ENCODE data around the gene MYCN.
"Not testable (repeated sequence)": the region's sequence is repeated elsewhere in the genome, so short reads cannot be mapped to it uniquely, and the experiment has no call there.

MYCN gene

DNA sequence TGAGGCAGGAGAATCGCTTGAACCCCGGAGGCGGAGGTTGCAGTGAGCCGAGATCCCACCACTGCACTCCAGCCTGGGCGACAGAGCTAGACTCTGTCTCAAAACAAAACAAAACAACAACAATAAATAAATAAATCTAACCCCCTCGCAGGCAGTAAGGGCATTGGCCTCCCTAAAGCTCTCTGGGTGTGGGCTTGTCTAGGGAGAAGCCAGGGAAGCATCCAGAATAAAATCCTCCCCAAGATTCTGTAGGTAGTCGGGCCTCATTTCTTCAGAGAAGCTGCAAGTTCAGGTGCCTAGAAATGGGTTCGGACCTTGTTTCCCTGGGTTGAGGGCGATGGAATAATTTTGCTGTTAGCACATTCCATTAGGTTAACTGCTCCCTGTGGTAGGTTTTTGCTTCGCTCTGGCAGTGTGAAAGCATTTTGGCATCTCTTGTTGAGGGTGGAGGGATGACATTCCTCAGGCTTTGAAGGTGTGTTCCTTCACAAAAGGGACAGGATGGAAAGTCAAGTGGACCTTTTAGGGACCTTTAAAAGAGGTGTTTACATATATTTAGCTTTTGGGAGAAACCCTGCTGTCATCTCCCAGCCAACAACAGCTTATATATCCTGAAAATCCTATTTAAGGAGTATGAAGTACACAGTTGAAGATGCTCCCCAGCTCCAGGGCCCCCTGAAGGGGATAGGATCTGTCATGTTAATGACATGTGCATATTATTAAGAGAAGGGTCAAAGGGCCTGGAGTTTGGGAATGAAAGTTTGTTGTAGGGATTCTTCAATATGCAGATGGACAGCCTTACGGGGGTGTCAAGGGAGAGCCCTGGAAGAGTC, 17.7 kb downstream of the MYCN start:
- no peak for DNase-seq (ENCODE audit: low read depth in 2 of 2)

DNA sequence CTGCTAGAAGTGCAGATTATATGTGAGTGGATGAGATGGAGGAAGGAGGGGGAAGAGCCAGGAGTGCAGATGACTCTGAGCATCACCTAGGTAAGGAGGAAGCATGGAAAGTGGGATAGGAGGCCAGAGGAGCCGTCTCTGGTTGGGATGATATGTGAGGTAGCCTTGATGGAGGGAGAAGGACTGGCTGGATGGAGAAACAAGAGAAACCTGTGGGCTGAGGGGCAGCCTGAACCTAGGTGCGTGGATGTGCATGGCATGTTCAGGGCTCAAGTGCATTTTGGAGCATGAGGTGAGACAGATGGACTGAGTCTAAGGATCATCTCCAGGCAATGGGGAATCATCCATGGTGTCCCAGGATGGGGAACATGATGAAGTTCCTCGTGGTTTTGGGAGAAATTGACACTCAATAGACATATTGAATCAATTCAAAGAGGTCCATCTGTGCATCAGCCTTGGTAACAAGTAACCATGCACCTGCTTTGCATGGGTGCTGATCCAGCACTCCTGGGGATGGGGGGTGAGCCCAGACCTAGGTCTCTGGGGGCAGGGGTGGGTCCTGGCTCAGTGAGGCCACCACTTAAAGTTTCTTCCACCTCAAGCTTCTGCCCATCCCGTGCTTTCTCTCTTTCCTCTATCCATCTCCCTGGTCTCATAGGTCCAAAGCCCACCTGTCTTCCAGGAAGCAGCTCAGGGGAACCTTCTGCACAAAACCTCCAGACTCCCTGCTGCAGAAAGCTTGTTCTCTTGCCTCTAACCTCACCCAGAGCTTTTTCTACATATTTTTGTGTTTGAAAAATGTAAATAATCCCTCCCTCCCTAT, 19.2 kb downstream of the MYCN start:
- no peak for DNase-seq (ENCODE audit: low read depth in 2 of 2)

DNA sequence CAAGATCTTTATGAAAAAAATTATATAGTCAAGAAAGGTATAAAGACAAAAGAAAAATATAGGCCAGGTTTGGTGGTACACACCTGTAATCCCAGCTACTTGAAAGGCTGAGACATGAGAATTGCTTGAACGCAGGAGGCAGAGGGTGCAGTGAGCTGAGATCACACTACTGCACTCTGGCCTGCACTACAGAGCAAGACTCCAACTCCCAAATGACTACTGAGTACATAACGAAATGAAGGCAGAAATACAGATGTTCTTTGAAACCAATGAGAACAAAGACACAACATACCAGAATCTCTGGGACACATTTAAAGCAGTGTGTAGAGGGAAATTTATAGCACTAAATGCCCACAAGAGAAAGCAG, 19.8 kb downstream of the MYCN start:
- not testable (repeated sequence) for DNase-seq (ENCODE audit: low read depth in 2 of 2)

DNA sequence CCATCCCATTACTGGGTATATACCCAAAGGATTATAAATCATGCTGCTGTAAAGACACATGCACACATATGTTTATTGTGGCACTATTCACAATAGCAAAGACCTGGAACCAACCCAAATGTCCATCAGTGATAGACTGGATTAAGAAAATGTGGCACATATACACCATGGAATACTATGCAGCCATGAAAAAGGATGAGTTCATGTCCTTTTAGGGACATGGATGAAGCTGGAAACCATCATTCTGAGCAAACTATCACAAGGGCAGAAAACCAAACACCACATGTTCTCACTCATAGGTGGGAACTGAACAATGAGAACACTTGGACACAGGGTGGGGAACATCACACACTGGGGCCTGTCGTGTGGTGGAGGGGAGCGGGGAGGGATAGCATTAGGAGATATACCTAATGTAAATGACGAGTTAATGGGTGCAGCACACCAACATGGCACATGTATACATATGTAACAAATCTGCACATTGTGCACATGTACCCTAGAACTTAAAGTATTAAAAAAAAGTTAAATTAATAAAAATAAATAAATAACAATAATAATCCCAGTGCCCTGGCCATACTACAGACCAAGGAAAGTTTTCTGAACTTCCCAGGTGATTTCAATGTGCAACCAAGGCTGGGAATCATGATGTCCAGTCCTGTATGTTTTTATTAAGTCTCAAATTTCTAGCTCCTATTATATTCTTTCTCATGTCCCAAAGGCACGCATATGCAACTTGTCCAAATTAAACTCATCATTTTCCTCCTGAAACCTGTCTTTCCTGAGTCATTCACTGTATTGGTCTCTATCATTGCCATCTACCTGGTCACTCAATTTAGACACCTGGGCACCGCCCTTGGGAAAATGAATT, 23.0 kb downstream of the MYCN start:
- not testable (repeated sequence) for DNase-seq (ENCODE audit: low read depth in 2 of 2)

DNA sequence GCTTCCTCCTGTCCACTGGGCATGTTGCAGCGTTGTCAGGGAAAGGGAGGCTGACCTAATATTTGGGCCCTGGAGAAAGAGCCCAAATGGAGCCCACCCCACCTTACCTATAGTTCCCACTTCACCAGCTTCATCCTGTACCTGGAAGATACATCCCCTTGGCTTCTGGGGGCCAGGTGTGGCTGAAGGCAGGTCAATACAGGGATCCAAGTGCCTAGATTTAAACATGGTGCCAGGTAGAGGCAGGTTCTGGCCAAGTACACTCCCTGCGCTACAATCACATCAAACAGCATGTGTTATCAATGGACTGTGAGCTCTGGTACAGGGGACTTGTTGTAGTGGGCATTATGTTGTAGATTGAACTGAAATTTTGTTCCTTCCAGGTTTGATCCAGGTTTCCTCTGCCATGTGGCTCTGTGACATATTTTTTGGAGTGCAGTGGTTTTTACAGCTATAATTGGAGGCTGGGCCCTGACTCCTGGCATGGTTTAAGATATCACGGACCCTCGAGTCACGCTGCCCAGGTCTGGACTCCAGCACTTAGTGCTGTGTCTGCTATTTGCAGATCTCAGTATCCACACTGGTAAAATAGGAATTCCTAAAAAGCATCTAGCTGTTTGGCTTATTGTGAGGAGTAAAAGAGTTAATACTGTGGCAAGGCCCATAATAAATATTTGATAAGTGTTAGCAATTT, 23.8 kb downstream of the MYCN start:
- DNase-seq (ENCODE audit: low read depth in 2 of 2): no peak

DNA sequence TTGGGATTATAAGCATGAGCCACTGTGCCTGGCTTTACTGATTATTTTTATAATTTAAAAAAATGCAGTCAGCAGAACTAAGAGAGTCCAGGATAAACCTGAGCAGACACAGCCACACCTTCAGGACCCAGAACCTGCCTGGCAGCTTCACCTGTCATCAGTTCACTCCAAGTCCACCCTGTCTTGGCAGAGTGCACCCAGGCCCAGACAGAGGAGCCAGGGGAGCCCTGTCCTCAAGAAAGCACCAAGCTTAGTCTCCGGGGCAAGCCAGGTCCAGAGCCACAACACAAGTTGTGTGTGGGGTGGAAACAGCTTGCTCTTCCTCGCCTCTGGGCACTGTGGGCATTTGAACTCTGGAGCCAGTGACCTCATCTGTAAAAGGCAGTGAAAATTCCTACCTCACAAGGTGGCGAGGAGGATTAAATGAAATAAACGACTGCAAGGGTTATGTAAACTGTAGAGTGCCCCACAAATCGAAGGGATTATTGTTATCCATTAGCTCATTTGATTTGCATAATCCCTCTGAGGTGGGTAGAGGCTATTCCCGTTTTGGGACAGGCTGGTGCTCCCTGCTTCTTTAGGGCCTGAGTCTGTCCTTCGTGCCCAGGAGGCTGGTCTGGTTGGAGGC, 24.7 kb downstream of the MYCN start:
- no peak for DNase-seq (ENCODE audit: low read depth in 2 of 2)

DNA sequence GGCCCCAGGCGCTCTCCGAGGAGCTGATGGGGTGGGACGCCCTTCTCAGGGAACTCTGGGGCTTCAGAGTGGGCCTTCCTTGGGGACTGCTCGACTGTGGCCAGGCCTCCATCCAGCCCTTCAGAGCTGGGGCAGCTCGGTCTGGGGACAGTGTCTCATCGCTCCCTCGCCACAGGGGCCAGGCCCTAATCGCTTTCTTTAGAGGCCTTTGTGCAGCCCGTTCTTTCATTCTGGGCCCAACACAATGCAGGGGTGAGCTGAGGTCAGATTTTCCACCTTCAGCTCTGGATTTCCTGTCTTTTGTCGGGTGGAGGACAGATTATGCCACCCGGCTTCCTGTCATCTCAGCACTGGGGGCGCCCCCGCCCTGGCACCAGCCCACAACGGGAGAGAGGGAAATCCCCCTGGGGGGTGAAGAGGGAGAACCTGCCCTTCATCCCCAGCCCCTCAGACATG, 25.2 kb downstream of the MYCN start:
- DNase-seq (ENCODE audit: low read depth in 2 of 2): peak; percentile 6 to 44

DNA sequence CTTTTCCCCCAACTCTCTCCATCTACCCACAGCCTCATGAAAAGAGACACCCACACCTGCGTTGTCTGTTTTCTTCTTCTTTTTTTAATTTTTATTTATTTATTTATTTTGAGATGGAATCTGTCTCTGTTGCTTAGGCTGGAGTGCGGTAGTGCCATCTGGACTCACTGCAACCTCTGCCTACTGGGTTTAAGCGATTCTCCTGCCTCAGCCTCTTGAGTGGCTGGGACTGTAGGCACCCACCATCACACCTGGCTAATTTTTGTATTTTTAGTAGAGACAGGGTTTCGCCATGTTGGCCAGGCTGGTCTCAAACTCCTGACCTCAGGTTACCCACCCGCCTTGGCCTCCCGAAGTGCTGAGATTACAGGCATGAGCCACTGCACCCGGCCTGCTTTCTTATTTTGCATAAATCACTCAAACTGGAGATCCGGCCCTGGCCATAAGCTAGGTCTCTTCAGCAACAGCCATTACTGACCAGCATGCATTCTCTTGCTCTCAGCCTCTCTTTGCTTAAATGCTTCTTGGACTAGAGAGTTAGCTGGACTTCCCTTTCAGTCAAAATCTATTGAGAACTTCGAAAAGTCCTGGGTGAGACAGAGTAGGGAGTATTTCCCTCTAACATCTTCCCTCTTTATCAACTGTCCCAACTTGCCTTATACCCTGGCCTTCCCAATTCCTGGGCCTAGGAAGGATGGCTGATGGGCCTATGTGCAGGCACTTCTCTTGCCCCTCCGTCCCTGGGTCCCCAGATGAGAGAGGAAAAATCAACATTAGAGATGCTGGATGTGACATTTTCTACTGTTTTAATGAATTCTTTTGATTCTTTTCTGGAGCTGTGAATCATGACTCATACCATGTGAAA, 27.3 kb downstream of the MYCN start:
- DNase-seq (ENCODE audit: low read depth in 2 of 2): no peak

DNA sequence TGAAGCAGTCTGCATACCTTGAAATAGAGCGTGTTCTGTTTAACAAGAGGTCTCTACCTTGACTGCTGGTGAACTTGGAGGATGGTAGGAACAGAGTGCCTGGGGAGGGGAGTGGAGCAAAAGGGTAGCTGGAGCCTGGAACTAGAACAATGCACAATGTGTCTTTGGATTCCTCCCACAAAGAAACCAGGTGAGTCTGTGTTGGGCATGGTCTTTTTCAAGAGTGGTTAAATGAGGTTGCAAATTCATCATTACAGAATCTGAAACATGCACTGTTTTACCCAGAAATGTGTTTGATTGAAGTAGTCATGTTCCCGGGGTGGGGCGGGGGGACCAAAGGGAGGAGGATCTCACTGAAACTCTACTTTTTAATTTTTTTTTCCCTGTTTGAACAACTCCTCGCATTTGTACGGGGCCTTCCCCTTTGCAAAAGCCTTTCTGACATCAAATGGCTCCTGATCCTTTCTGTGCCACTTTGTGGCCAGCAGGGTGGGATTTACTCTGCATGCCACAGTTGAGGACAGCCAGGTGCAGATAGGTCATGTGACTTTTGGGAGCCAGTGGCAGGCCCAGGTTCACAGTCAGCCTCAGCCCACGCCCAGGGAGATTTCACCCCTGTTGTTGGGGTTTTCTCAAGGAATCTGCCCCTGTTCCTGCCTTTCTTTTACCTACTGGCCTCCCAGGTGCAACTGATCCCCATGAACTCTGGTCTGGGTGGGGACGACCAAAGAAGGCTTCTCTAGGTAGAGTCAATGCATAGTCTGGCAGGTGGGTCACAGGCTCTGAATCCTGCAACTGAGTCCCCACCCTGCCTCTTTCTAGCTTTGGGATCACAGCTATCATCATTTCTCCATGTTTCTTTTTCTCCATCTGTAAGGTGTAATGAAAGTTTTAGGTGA, 28.2 kb downstream of the MYCN start:
- DNase-seq (ENCODE audit: low read depth in 2 of 2): no peak

DNA sequence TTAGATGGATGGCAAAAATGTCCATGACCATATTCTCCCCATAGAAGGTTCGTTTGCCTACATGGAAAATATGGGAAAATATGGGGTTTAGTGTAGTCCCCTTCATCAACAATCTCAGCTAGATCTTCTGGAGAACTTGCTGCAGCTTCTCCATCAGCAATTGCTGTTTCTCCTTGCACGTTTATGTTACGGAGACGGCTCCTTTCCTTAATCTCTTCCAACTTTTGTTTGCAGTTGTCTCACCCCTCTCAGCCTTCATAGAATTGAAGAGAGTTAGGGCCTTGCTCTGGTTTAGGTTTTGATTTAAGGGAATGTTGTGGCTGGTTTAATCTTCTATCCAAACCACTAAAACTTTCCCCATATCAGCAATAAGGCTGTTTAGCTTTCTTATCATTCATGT, 28.9 kb downstream of the MYCN start:
- DNase-seq (ENCODE audit: low read depth in 2 of 2): no peak

DNA sequence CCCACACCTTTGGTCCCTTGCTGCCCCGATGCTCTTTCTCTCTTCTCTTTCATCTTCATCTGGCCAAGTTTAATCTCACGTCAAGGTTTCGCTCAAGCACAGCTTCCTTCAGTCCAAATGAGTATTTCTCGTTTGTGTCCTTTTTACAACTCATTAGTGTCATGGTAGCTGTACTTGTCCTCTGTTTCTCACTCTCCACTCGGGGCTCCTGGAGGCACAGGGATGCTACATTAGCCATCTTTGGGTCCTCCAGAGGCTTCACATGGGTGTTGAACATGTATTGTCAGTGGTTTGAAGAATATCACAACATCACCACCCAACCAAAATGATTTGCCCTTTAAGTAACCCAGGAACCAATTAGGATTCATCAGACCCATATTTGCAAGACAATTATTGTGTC, 30.4 kb downstream of the MYCN start:
- no peak for DNase-seq (ENCODE audit: low read depth in 2 of 2)

DNA sequence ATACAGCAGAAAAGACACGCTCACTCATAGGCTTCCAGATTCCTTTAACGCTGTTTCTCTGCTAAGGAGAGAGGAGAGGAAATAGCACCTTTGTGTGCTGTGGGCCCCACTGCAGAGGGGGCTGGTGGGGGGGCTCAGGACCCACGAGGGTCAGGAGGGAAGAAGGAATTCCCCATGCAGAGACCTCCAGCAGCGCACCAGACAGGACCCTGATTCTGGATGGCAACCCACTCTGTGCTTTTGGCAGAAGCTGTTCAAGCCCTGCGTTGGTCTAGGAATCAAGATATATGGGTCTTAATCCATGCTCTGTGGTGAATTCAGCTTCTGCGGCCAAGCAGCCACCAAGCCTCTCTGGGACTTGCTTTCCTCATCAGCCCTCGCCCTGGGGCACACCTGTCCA, 31.0 kb downstream of the MYCN start:
- DNase-seq (ENCODE audit: low read depth in 2 of 2): no peak

DNA sequence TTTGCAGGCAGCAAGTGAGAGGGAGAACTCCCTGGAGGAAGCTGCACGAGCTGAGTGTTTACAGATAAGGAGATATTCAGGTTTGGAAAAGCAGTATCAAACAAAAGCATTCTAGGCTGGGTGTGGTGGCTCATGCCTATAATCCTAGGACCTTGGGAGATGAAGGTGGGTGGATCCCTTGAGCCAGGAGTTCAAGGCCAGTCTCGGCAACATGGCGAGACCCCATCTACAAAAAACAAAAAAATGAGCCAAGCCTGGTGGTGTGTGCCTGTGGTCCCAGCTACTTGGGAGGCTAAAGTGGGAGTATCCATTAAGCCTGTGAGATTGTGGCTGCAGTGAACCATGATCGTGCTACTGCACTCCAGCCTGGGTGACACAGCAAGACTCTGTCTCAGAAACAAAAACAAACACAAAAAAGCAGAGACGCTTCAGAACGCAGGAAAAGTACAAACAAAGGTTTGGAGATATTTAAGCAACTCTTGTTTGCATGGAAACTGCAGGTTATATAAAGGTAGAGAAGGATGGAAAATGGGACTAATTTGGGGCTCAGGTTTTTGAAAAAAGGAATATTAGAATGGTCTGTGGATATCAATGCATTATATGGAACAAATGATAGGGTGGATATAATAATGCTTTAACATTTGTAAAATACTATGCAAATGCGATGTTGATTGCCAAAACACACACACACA, 31.6 kb downstream of the MYCN start:
- no peak for DNase-seq (ENCODE audit: low read depth in 2 of 2)

DNA sequence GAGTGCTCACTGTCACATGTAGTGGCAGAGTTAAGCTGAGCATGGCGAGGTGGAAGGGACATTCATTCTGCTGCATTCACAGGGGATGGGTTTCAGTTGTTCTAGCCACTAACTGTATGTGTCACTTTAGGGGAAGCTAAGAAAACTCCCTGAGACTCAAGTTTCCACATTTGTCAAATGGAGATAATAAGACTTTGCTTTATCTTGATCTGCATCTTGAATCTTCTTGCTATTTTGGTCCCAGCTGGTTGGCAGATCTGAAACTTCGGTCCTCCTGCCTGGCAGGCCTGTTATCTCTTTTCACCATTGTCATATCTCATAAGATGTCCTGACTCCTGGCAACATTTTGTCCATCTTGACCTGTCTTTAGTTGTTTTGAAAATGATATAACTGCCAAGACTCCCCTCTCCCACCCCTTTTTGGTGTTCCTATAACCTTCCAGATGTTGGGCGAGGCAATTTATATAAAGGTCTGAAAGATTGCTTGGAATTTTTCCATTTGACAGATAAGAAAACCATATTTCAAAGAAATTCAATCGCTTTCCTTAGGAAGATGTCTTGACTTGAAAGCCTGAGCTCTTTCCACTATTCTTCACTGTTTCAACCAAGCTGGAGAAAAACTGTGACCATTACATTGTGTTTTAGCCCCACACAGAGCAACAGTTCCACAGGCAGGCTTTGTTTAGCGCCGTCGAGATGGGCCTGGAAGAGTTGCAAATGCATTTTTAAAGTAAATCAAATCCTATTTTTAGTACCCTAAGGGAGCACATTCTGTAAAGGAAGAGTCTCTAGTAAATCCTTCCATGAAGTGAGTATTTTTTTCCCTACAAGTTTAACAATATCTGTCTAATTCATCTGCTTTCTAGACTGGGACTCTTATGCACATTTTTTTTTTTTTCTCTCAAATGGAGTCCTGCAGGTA, 33.4 kb downstream of the MYCN start:
- no peak for DNase-seq (ENCODE audit: low read depth in 2 of 2)

DNA sequence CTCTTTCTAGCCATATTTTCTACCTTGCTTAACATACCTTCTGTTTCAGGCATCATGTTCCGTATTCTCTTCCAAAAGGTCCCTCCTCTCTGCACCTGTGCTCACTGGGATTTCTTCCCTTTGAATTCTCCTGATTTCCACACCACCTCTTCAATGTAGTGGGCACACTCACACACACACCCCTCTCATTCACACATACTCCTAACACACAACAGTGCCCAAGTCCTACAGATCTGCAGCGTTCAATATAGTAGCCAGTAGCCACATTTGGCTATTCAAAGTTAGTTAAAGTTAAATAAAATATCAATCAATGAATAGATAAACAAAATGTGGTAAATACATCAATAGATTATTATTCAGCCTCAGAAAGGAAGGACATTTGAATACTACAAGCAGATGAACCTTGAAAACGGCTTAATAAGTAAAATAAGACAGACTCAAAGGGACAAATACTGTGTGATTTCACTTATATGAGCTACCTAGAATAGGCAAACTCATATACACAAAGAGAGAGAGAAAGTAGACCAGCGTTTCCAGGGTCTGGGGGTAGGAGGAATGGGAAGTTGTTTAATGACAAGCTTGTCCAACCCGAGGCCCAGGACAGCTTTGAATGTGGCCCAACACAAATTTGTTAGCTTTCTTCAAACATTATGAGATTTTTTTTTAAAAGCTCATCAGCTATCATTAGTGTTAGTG, 34.4 kb downstream of the MYCN start:
- DNase-seq (ENCODE audit: low read depth in 2 of 2): no peak

DNA sequence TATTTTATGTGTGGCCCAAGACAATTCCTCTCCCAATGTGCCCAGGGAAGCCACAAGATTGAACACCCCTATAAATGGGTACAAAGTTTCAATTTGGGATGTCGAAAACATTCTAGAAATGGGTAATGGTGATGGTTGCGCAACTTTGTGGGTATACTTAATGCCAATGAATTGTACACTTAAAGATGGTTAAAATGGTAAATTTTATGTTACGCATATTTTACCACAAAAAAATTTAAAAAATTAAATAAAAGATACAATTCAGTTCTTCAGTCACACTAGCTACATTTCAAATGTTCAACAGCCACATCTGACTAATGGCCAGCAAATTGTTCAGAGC, 34.9 kb downstream of the MYCN start:
- no peak for DNase-seq (ENCODE audit: low read depth in 2 of 2)

DNA sequence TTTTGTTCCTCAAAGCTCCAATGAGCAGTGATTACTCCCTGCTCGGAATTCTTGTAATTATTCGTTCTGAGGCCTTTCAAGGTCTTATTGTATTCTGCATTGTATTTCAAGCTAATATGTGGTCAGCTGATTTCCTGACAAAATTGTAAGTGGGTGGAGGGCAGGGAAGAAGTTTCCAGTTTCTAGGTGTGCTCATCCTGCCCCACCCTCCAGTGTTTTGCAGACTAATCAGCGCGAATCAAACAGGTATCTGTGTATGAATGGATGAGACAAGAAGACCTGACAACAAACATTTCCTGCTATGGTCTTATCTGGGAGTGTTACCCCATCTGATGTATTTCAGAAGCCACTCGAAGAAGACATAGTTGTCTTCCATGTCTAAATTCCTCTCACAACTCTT, 35.3 kb downstream of the MYCN start:
- no peak for DNase-seq (ENCODE audit: low read depth in 2 of 2)

Data from activated CD8-positive, alpha-beta memory T cell treated with anti-CD3 and anti-CD28 coated beads for 4 hours (primary cell).